EH (cell line): ENCODE results near the gene OR10AD1.
"Not testable (repeated sequence)": the region's sequence is repeated elsewhere in the genome, so short reads cannot be mapped to it uniquely, and the experiment has no call there.

Experiments
- DNase-seq: peaks from one replicate; pipeline ENCODE4 v3.0.0-alpha.2; 2015; ENCODE audit warnings: low read depth

OR10AD1 gene

DNA sequence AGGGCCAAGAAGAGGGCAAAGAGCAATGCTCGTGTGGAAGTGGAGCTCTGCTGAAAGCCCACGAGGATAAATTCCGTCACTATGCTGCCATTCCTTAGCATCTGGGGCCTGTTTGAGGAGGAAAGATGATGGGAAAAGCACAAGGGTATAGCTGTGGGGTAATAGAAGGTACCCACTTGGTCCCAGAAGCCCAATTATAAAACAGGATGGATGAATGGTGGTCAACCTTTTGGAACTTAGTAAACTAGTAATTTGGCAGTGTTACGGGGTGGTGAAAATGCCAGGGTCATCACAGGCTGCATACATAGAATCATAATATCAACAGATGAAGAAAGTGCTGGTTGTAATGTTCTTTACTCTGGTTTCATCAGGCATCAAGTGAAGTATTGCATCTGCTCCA is at the start of gene OR10AD1:
Gene OR10AD1 (minus strand): TSS at position 101 of the 400 bp plus-strand sequence. CDS start 0 bp downstream, at position 101.
- DNase-seq: no peak

GRCh38 chr12:48247181-48247966 is 44.3 kb upstream of the OR10AD1 start:
- DNase-seq: peak; percentile 1

DNA sequence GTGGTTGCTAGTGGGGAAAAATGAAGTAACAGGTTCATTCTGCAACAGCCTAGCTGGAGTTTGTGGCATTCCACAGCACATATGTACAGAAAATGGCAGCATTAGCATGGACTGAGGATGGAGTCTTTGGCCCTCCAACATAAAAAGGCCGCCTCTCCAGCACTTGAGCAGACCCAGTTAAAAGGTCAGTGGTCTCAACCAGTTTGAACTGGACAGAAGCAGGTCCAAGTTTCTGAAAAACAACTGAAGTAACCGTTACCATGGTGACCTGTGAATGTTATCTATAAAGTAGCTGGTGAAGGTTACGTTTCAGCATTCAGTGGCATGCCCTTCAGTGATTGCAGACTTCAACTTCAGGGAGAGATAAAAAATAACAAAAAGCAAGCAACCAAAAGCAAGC is 34.1 kb upstream of the OR10AD1 start:
- DNase-seq: no peak

GRCh38 chr12:48235796-48236333 is 32.8 kb upstream of the OR10AD1 start:
- DNase-seq: no peak

DNA sequence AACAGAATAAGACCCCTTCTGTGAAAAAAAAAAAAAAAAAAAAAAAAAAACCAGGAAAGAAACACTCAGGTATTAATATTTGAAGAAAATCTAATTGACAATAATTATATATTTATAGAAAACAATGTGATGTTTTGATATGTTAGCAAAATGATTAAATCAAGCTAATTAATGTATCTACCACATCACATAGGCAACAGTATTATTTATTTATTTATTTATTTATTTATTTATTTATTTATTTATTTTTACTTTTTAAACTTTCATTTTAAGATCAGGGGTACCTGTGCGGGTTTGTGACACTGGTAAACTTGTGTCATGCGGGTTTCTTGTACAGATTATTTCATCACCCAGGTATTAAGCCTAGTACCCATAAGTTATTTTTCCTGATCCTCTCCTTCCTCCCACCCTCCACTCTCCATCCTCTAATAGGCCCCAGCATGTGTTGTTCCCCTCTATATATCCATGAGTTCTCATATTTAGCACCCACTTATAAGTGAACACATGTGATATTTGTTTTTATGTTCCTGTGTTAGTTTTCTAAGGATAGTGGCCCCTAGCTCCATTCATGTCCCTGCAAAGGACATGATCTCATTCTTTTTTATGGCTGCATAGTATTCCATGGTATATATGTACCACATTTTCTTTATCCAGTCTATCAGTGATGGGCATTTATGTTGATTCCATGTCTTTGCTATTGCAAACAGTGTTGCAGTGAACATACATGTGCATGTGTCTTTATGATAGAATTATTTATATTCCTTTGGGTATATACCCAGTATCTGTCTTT is 28.3 kb upstream of the OR10AD1 start:
- DNase-seq: not testable (repeated sequence)

GRCh38 chr12:48224533-48224932 is 21.4 kb upstream of the OR10AD1 start:
- DNase-seq: not testable (repeated sequence)

DNA sequence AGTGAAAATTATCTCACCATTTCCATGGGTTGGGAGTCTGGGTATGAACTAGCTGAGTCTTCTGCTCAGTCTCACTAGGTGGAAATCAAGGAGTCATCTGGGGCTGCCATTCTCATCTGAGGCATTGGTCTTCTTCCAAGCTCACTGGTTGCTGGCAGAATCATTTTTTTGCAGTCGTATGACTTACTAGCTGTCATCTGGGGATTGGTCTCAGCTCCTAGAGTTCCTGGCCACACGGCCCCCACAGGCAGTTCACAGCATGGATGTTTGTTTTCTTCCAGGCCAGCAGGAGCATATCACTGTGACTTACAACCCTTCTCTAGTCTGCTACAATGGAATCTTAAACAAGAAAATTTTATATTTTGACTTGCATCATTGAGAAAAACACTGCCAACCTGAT is 18.6 kb upstream of the OR10AD1 start:
- DNase-seq: no peak

DNA sequence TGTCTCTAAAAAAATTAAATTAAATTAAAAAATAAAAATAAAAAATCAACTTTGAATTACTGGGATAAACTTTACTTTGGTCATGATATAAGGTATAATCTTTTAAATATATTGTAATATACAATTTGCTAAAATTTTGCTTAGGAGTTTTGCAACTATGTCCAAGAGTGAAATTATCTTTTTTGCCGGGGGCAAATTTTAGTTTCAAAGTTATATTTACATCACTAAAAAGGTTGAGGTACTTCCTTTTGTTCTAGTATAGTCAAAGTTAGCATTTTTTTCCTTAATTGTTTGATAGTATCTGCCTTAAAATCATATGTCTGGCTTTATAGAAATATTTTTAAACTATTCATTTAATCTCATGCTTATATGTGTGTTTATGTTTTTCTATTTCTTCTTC is 17.6 kb upstream of the OR10AD1 start:
- no peak for DNase-seq

DNA sequence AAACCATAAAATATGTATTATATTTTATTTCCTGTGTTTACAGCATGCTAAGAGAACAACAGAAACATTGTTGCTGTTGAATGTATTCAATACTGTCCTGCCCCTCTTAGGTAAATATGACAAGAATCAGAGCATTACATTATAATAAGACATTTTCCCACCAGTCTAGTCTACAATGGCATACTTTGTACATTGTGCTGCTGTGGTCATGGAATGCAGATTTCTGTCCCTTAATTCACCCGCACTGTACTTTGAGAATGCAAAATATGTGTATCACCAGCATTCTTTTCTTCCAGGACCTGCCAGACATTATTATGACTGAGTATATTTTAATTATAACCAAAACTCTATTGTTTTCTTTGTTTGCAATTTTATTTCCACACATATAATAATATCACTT is 16.5 kb upstream of the OR10AD1 start:
- DNase-seq: no peak

- DNase-seq: no peak
Measured at GRCh38 chr12:48216785-48217184, 13.7 kb upstream of the OR10AD1 start.

DNA sequence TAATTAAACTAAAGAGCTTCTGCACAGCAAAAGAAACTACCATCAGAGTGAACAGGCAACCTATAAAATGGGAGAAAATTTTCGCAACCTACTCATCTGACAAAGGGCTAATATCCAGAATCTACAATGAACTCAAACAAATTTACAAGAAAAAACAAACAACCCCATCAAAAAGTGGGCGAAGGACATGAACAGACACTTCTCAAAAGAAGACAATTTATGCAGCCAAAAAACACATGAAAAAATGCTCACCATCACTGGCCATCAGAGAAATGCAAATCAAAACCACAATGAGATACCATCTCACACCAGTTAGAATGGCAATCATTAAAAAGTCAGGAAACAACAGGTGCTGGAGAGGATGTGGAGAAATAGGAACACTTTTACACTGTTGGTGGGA is 6.4 kb upstream of the OR10AD1 start:
- not testable (repeated sequence) for DNase-seq

- no peak for DNase-seq
Measured at GRCh38 chr12:48202766-48203165, 326 bp downstream of the OR10AD1 start.

GRCh38 chr12:48201516-48201915 is 1.6 kb downstream of the OR10AD1 start:
- no peak for DNase-seq

DNA sequence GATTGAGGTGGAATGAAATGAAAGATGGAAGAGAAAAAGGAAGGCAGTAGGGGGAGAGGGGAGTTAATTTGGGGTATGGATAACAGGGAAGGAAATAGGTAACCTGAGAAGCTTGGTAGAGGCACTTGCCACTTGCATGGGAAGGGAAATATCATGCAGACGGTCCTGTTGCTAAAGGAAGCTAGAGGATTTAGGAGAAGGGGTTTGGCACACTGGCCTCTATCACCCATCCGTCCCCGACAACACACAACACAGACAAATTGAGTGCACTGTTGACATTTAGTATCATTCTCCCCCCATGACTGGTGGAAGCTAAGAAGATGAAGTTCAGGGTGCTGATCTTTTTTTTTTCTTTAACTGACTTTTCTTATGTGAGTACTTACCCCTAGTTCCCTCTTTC is 2.0 kb downstream of the OR10AD1 start:
- no peak for DNase-seq

DNA sequence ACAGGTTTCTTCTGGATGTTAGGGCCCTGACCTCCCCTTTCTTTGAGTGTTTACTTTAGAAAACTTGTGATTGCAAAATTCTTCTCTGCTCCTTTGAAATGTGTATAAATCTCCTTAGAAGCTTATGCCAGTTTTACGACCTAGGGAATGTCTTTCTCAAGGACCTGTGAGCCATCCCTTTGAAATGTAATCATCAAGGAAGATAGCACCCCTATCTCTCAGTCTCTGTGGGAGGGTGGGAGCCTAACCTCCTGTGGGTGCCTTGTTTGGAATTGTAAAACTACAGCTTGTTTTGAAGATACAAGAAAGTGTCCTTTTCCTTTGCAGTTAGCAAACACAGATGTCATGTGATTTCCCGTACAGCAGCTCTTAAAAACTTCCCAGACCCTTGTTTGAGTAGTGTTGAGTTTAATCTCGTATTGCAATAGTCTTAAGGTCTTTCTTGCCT is 3.3 kb downstream of the OR10AD1 start:
- DNase-seq: peak; percentile 78

DNA sequence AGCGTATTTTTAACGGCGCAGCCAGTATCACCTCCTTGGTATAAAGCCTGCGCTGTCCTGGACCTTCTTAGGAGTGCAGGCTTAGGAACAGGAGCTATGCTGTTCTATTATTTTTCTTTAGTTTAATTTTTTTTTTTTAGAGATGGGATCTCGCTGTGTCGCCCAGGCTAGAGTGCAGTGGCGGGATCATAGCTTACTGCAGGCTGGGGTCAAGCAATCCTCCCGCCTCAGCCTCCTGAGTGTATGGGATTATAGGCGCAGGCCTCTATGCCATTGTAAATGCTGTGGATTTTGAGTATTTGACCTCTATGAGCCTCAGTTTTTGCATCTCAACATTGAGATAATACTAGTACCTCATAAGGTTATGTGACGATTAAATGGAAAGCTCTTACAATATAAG is 4.1 kb downstream of the OR10AD1 start:
- DNase-seq: no peak

GRCh38 chr12:48198672-48198971 is 4.5 kb downstream of the OR10AD1 start:
- peak; percentile 32 for DNase-seq

GRCh38 chr12:48197971-48198671 is 5.0 kb downstream of the OR10AD1 start:
- peak; percentile 96 for DNase-seq

DNA sequence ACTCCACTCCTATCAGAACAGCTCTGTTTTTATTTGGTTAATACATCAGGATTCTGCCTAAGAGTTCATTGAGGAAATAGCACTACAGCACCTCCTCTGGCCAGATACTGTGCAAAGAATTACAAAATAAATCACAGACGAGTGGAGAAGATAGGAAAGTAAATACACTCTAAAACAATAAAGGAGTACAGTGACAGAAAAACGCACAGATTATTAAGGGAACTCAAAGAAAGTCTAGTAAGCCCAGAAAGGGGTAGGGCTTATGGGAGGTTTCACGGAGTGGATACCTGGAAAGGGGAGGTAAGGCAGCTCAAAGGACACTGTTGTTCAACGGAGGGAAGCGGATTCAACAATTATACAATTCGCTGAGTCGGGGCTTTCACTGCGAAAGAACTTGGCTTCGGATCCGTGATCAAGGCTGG is 5.5 kb downstream of the OR10AD1 start:
- DNase-seq: peak; percentile 35

GRCh38 chr12:48194799-48195201 is 8.3 kb downstream of the OR10AD1 start:
- DNase-seq: peak; percentile 53

GRCh38 chr12:48193623-48194022 is 9.5 kb downstream of the OR10AD1 start:
- DNase-seq: no peak

DNA sequence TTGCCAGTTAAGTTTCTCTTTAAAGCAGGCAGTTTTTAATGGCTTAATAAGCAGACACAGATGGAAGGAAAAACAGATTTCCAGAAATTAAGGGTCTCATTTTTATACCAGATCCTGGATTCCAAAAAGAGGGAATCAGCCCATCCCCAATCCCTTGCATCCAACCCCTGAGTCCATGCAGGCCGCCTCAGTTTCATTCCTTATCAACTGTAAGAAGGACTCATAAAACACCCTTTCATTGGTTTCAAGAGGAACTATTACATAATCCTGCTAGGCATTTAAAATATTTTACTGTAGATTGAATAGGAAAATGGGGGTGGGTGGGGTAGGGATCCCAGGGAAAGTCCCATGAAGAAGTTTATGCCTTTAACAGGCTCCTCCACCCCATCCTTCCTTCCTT is 10.2 kb downstream of the OR10AD1 start:
- DNase-seq: no peak
